ENCODE results near the gene LST1.
A peak's percentile ranks its signal among the peaks of the same experiment; 100 is the strongest.
"Not testable (repeated sequence)": the region's sequence is repeated elsewhere in the genome, so short reads cannot be mapped to it uniquely, and the experiment has no call there.

LST1 gene

GRCh38 chr6:31587791-31588777 is 2.0 kb downstream of the LST1 start:
- no peak for DNase-seq
- no peaks in the 10 kb centered on the region for H3K4me1 ChIP-seq (ENCODE audit: low read length)
- H3K9me2 ChIP-seq (replicated peaks; ENCODE audit: insufficient read depth, low read length): no peaks in the 10 kb centered on the region
- no peak for TF ChIP-seq EZH2 (optimal IDR thresholded peaks at IDR 0.05; ENCODE audit: low read depth, low read length)
- no peak for TF ChIP-seq CTCF (IDR thresholded peaks at IDR 0.05; ENCODE audit: low read length)
- no peak for TF ChIP-seq EZH2phosphoT487 (IDR thresholded peaks at IDR 0.05; ENCODE audit: low read length)
- H3K27me3 ChIP-seq (replicated peaks; ENCODE audit: insufficient read depth, low read length): peaks cover 47% of the 10 kb centered on the region
- H3K4me2 ChIP-seq (ENCODE audit: low read depth, low read length): peak overlapping the region; percentile 67; the same call in 1 of the 2 replicates
- no peak overlapping the region for H3K4me3 ChIP-seq (ENCODE audit: low read length)
- no peak overlapping the region for H3K9ac ChIP-seq (ENCODE audit: low read length)
- H3F3A ChIP-seq (ENCODE audit: insufficient read depth, low read length): no peaks in the 10 kb centered on the region
- no peaks in the 10 kb centered on the region for H3K9me3 ChIP-seq (replicated peaks; ENCODE audit: insufficient read depth, low read length)
- no peak overlapping the region for H2AFZ ChIP-seq (ENCODE audit: low read length)
- H3K79me2 ChIP-seq (ENCODE audit: low read length): no peaks in the 10 kb centered on the region
- H3K36me3 ChIP-seq (replicated peaks; ENCODE audit: insufficient read depth, low read length): no peaks in the 10 kb centered on the region
- H4K20me1 ChIP-seq (ENCODE audit: insufficient read depth, low read length): no peaks in the 10 kb centered on the region
- H3K27ac ChIP-seq (ENCODE audit: low read length): no peak overlapping the region

GRCh38 chr6:31588871-31589650 is 3.0 kb downstream of the LST1 start:
- Histone ChIP-seq H3F3A (ENCODE audit: insufficient read depth, low read length) (no peaks in the 10 kb centered on the region), H3K4me2 (ENCODE audit: low read depth, low read length) (no peak overlapping the region), H3K9ac (ENCODE audit: low read length) (no peak overlapping the region), H3K9me2 (replicated peaks; ENCODE audit: insufficient read depth, low read length) (no peaks in the 10 kb centered on the region), H3K4me3 (ENCODE audit: low read length) (no peak overlapping the region), H3K36me3 (replicated peaks; ENCODE audit: insufficient read depth, low read length) (no peaks in the 10 kb centered on the region), H3K9me3 (replicated peaks; ENCODE audit: insufficient read depth, low read length) (no peaks in the 10 kb centered on the region), H2AFZ (ENCODE audit: low read length) (no peak overlapping the region), H3K4me1 (ENCODE audit: low read length) (no peaks in the 10 kb centered on the region), H3K79me2 (ENCODE audit: low read length) (no peaks in the 10 kb centered on the region), H4K20me1 (ENCODE audit: insufficient read depth, low read length) (no peaks in the 10 kb centered on the region), H3K27me3 (replicated peaks; ENCODE audit: insufficient read depth, low read length) (peaks cover 47% of the 10 kb centered on the region), H3K27ac (ENCODE audit: low read length) (no peak overlapping the region)
- no peak for DNase-seq
- TF ChIP-seq EZH2phosphoT487 (IDR thresholded peaks at IDR 0.05; ENCODE audit: low read length) (no peak), EZH2 (optimal IDR thresholded peaks at IDR 0.05; ENCODE audit: low read depth, low read length) (no peak), CTCF (IDR thresholded peaks at IDR 0.05; ENCODE audit: low read length) (no peak)

GRCh38 chr6:31590691-31591090 is 4.6 kb downstream of the LST1 start:
- H3K27me3 ChIP-seq (replicated peaks; ENCODE audit: insufficient read depth, low read length): peaks cover 45% of the 10 kb centered on the region
- not testable (repeated sequence) for H3K9me2 ChIP-seq (replicated peaks; ENCODE audit: insufficient read depth, low read length); H3K9ac ChIP-seq (ENCODE audit: low read length); H3K4me1 ChIP-seq (ENCODE audit: low read length); H4K20me1 ChIP-seq (ENCODE audit: insufficient read depth, low read length); DNase-seq; H3K4me3 ChIP-seq (ENCODE audit: low read length); H3K9me3 ChIP-seq (replicated peaks; ENCODE audit: insufficient read depth, low read length); H3K79me2 ChIP-seq (ENCODE audit: low read length); H3F3A ChIP-seq (ENCODE audit: insufficient read depth, low read length); H3K4me2 ChIP-seq (ENCODE audit: low read depth, low read length); H3K36me3 ChIP-seq (replicated peaks; ENCODE audit: insufficient read depth, low read length); H3K27ac ChIP-seq (ENCODE audit: low read length); H2AFZ ChIP-seq (ENCODE audit: low read length)
